ENCODE data around the gene TPM4.

DNA sequence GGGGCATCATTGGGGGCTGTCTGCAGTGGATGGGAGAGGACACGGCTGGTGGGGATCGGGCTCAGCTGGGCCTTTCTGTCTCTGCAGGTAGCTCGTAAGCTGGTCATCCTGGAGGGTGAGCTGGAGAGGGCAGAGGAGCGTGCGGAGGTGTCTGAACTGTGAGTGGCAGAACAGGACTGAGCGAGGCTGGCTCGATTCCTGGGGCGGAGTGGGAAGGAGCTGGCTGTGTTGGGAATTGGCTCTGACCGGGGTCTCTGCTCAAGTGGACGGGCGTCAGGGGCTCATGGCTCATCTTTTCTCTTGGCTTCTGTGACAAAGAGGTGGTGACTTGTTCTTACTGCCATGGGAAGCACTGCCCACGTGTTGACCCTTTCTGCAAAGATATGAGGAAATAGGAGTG, 11.6 kb downstream of the TPM4 start:
- TF ChIP-seq, protein P1, sequence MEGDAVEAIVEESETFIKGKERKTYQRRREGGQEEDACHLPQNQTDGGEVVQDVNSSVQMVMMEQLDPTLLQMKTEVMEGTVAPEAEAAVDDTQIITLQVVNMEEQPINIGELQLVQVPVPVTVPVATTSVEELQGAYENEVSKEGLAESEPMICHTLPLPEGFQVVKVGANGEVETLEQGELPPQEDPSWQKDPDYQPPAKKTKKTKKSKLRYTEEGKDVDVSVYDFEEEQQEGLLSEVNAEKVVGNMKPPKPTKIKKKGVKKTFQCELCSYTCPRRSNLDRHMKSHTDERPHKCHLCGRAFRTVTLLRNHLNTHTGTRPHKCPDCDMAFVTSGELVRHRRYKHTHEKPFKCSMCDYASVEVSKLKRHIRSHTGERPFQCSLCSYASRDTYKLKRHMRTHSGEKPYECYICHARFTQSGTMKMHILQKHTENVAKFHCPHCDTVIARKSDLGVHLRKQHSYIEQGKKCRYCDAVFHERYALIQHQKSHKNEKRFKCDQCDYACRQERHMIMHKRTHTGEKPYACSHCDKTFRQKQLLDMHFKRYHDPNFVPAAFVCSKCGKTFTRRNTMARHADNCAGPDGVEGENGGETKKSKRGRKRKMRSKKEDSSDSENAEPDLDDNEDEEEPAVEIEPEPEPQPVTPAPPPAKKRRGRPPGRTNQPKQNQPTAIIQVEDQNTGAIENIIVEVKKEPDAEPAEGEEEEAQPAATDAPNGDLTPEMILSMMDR (IDR thresholded peaks at IDR 0.05), result no peak
- no peak for TF ChIP-seq POLR2A (IDR thresholded peaks at IDR 0.05)

Data from body of pancreas (tissue), 4 donors.